Thyroid gland (tissue), 4 donors: Measurements from ENCODE around the gene POU6F2.

Experiments used
- CTCF ChIP-seq, 6 experiments: fragments of 200-600 bp in 3 of 6; fragments of 450-650 bp in 3 of 6; sonication (generic) in 3 of 6; IDR thresholded peaks; one replicate each; pipeline ENCODE4 v1.5.1; 2016 to 2019; ENCODE audit warnings: antibody characterized with exemption in 6 of 6, mild to moderate bottlenecking in 2 of 6, inconsistent platforms in 1 of 6, moderate library complexity in 1 of 6
- POLR2A ChIP-seq, 2 donors: fragments of 450-650 bp; IDR thresholded peaks; one replicate each; pipeline ENCODE4 v1.6.1; 2017; ENCODE audit warnings: antibody characterized with exemption in 2 of 2, mild to moderate bottlenecking in 2 of 2, moderate library complexity in 1 of 2

GRCh38 chr7:39249635-39250152 lies 272.0 kb downstream of the POU6F2 start:
- TF ChIP-seq CTCF (IDR thresholded peaks at IDR 0.05) (no peak), POLR2A (IDR thresholded peaks at IDR 0.05) (no peak)
